CD4-positive, alpha-beta memory T cell (primary cell): ENCODE results near the gene FBXL17. TPM values are rescaled to one million over a fixed set of nuclear protein-coding genes. Genes with fewer than 3 reads are reported as not detected.

ENCODE experiments used
- CTCF ChIA-PET: fragments of 350-600 bp; sonication (Branson Sonifier 250); formaldehyde crosslinking; loops from one replicate; lab custom pipeline; 2021; ENCODE audit warnings: inconsistent platforms; ENCODE audit not compliant: partially characterized antibody; lab: Charles Lee
- POLR2A ChIA-PET: fragments of 350-600 bp; sonication (Branson Sonifier 250); formaldehyde crosslinking; loops from one replicate; lab custom pipeline; 2021; ENCODE audit not compliant: partially characterized antibody; lab: Charles Lee
- DNase-seq, 5 donors: peaks; one replicate each; pipeline versions ENCODE4 v3.0.0 to v3.0.0-alpha.2; 2020 to 2022; ENCODE audit warnings: mixed read lengths in 1 of 5
- H3K27ac ChIP-seq: one replicate; pipeline ENCODE4 v1.7.0; 2013; ENCODE audit warnings: low read depth, low read length
- H3K27me3 ChIP-seq: 2 replicates; pipeline ENCODE4 v1.7.0; 2013; ENCODE audit warnings: mild to moderate bottlenecking, low read length, moderate library complexity; ENCODE audit not compliant: insufficient read depth
- H3K36me3 ChIP-seq: 2 replicates; pipeline ENCODE4 v1.7.0; 2013; ENCODE audit warnings: mild to moderate bottlenecking, low read length, moderate library complexity; ENCODE audit not compliant: insufficient read depth
- H3K4me1 ChIP-seq: 2 replicates; pipeline ENCODE4 v1.7.0; 2013; ENCODE audit warnings: mild to moderate bottlenecking, low read length, moderate library complexity; ENCODE audit not compliant: insufficient read depth
- H3K4me3 ChIP-seq, 2 donors: one replicate each; pipeline ENCODE4 v1.7.0; 2013; ENCODE audit warnings: low read length in 2 of 2, mild to moderate bottlenecking in 1 of 2
- H3K9me3 ChIP-seq, 2 donors: one replicate each; pipeline ENCODE4 v1.7.0; 2013; ENCODE audit warnings: low read length in 2 of 2, control low read depth in 1 of 2; ENCODE audit not compliant: control insufficient read depth in 1 of 2
- H3K27ac Mint-ChIP-seq, 7 donors: one replicate each; pipeline ENCODE4 v1.8.0; 2020 to 2021; ENCODE audit warnings: mixed read lengths in 7 of 7, mild to moderate bottlenecking in 6 of 7, inconsistent platforms in 3 of 7, moderate library complexity in 3 of 7
- H3K27me3 Mint-ChIP-seq, 2 donors: one replicate each; pipeline ENCODE4 v1.8.0; 2020 to 2021; ENCODE audit warnings: mixed read lengths in 2 of 2
- H3K36me3 Mint-ChIP-seq, 2 donors: one replicate each; pipeline ENCODE4 v1.8.0; 2020 to 2021; ENCODE audit warnings: mixed read lengths in 2 of 2, inconsistent platforms in 1 of 2, mild to moderate bottlenecking in 1 of 2
- H3K4me1 Mint-ChIP-seq, 4 donors: one replicate each; pipeline ENCODE4 v1.8.0; 2020 to 2021; ENCODE audit warnings: mixed read lengths in 4 of 4, mild to moderate bottlenecking in 1 of 4
- H3K4me3 Mint-ChIP-seq, 8 donors: one replicate each; pipeline ENCODE4 v1.8.0; 2020 to 2021; ENCODE audit warnings: mixed read lengths in 8 of 8, mild to moderate bottlenecking in 7 of 8, moderate library complexity in 6 of 8, inconsistent platforms in 3 of 8
- H3K9me3 Mint-ChIP-seq, 8 donors: one replicate each; pipeline ENCODE4 v1.8.0; 2020 to 2021; ENCODE audit warnings: mixed read lengths in 8 of 8, mild to moderate bottlenecking in 5 of 8, inconsistent platforms in 3 of 8, moderate library complexity in 1 of 8
- intact Hi-C: fragments of 100-400 bp; cut with micrococcal nuclease; formaldehyde crosslinking; loops from one replicate; pipeline ENCODE4 v1.15.1; 2023
- polyA plus RNA-seq, 2 donors: library from polyadenylated mRNA; unstranded; fragments of 300-500 nt; fragmentation: Illumina TruSeq; gene quantifications; one replicate each; pipeline ENCODE4 v1.2.3, GENCODE V29; 2021
- total RNA-seq, 2 experiments: library from RNA; stranded (reverse); gene quantifications; one replicate each; pipeline ENCODE4 v1.2.3, GENCODE V29; 2021

Gene FBXL17
- total and polyA plus RNA-seq, 4 experiments from 2014 or later = 7.1 to 27.5 (median 16.8) TPM

DNA sequence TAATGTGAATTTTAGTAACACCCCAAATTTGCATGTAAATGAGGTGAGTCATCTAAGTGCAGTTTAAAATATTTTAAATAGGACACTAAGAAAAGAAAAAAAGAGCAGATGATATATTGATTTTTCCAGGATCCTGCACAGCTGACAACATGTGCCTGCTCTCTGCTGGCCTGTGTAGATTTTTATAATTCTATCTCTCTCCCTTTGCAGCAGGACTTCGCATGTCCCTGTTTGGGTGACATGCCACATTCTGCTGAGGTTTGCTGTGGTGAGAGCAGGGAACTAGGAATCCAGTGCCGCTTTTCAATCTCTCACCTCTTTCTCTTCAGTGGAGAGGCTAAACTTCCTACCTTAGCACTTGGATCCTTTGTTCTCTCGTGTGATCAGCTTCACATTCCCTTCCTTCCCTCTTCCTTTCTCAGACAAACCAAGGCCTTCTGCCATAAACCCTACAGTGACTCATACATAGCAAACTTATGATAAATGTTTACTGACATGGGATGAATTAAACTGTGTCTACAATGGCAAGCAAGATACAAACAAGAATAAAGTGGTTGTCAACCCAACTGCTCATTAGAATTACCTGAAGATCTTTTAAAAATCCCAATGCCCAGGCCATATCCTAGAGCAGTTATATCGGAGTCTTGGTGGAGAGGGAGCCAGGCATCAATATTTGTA lies 512.3 kb downstream of the FBXL17 start:
- ChIA-PET POLR2A (no interaction called here), CTCF (no interaction called here)
- Histone ChIP-seq H3K36me3 (no peaks in the 10 kb centered on the region), H3K27ac (no peak overlapping the region), H3K27me3 (no peaks in the 10 kb centered on the region), H3K4me3 (no peak overlapping the region), H3K9me3 (no peaks in the 10 kb centered on the region), H3K4me1 (no peaks in the 10 kb centered on the region)
- Mint-ChIP-seq H3K9me3 (no peaks in the 10 kb centered on the region), H3K27ac (no peak overlapping the region), H3K4me3 (no peak overlapping the region), H3K36me3 (peaks cover 3 to 51% of the 10 kb centered on the region in 2 donors), H3K27me3 (no peaks in the 10 kb centered on the region), H3K4me1 (peaks cover 0 to 2% (median under 1%) of the 10 kb centered on the region in 4 donors)
- no peak for DNase-seq
- intact Hi-C loops = no loop called here

DNA sequence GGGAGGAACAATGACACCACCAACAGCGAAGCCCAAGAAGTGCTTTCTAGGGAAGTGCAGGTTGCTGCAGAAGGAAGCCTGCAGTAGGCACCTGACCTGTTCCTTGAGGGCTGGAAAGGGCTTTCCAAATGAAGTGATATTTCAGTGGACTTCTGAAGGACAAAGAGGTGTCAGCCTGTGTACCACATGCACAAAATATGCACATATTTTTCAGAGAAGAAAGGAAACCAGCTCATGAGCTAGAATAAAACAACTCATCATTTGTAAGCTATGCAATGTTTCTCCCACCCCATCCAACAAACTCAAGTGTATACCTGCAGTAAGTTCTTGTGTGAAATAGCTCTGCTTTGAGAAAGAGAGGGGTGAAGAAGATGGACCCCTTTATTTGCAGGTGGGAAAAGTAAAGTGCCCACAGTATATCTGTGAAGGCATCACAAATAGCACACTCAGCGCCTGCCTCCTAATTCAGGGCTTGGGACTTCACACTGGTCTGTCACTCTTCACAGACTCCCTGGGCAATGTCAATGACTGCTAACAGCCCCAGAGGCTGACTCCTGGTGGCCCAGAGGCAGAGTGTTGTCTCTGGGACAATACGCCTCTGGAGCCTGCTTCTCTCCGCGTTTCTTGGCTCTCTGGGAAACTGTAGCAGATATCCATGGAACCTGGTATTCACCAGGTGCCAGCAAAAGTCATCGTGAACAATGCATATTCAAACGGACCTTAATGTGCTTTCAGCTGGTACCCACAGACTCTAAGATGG lies 513.1 kb downstream of the FBXL17 start:
- intact Hi-C loops = no loop called here
- Mint-ChIP-seq H3K27ac (no peak overlapping the region), H3K36me3 (peaks cover 6 to 54% of the 10 kb centered on the region in 2 donors), H3K9me3 (no peaks in the 10 kb centered on the region), H3K27me3 (no peaks in the 10 kb centered on the region), H3K4me1 (peaks cover 0 to 2% (median under 1%) of the 10 kb centered on the region in 4 donors), H3K4me3 (no peak overlapping the region)
- ChIA-PET POLR2A (no interaction called here), CTCF (no interaction called here)
- Histone ChIP-seq H3K4me3 (no peak overlapping the region), H3K27me3 (no peaks in the 10 kb centered on the region), H3K4me1 (no peaks in the 10 kb centered on the region), H3K36me3 (no peaks in the 10 kb centered on the region), H3K27ac (no peak overlapping the region), H3K9me3 (no peaks in the 10 kb centered on the region)
- no peak for DNase-seq

DNA sequence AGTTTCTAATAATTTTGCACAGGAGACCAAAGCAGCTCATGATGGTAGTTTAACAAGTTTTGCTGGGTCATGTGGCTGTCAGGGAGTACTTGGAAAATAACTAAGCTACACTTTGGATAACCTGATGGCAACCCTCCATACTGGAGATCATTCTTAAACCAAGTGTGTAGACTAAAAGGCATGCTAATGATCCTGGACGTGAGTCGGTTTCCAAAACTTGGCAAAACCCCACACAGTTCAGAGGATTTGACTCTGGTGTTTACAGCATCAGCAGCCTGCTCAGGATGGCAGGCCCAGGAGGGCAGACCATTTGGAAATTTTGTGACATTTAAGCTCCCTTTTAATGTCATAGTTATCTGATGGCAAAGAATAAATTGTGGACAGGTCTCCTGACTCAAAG lies 514.6 kb downstream of the FBXL17 start:
- intact Hi-C loops = no loop called here
- Histone ChIP-seq H3K4me3 (no peak overlapping the region), H3K27me3 (no peaks in the 10 kb centered on the region), H3K36me3 (no peaks in the 10 kb centered on the region), H3K9me3 (no peaks in the 10 kb centered on the region), H3K4me1 (no peaks in the 10 kb centered on the region), H3K27ac (no peak overlapping the region)
- ChIA-PET POLR2A (no interaction called here), CTCF (no interaction called here)
- H3K27ac Mint-ChIP-seq = no peak overlapping the region
- no peaks in the 10 kb centered on the region for H3K27me3 Mint-ChIP-seq
- H3K4me3 Mint-ChIP-seq = no peak overlapping the region
- peaks cover 0 to 2% (median under 1%) of the 10 kb centered on the region in 4 donors for H3K4me1 Mint-ChIP-seq
- no peak for DNase-seq
- peaks cover 0 to 2% (median 0%) of the 10 kb centered on the region in 8 donors for H3K9me3 Mint-ChIP-seq
- peaks cover 7 to 51% of the 10 kb centered on the region in 2 donors for H3K36me3 Mint-ChIP-seq

DNA sequence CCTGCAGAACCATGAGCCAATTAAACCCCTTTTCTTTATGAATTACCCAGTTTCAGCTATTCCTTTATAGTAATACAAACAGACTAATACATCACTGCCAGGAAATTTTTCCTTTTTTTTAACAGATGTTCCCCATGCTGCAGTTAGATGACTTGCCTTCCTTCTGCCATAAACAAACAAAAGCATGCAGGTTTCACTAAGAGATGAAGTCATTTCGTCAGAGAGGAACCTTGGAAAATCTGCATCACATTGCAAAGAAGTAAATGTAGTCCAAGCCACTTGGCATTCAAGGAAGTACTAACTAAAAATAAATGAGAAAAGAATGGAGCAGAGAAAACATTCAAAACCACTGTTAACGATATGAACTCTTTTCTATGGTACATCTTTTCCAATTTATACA lies 517.1 kb downstream of the FBXL17 start:
- Mint-ChIP-seq H3K9me3 (peaks cover 0 to 2% (median 0%) of the 10 kb centered on the region in 8 donors), H3K36me3 (peaks cover 17 to 52% of the 10 kb centered on the region in 2 donors), H3K27me3 (no peaks in the 10 kb centered on the region), H3K4me3 (no peak overlapping the region), H3K4me1 (peaks cover 0 to 2% (median 0%) of the 10 kb centered on the region in 4 donors), H3K27ac (no peak overlapping the region)
- Histone ChIP-seq H3K36me3 (no peaks in the 10 kb centered on the region), H3K4me3 (no peak overlapping the region), H3K9me3 (no peaks in the 10 kb centered on the region), H3K27ac (no peak overlapping the region), H3K4me1 (no peaks in the 10 kb centered on the region), H3K27me3 (no peaks in the 10 kb centered on the region)
- ChIA-PET POLR2A (no interaction called here), CTCF (no interaction called here)
- intact Hi-C loops = no loop called here
- DNase-seq = no peak

DNA sequence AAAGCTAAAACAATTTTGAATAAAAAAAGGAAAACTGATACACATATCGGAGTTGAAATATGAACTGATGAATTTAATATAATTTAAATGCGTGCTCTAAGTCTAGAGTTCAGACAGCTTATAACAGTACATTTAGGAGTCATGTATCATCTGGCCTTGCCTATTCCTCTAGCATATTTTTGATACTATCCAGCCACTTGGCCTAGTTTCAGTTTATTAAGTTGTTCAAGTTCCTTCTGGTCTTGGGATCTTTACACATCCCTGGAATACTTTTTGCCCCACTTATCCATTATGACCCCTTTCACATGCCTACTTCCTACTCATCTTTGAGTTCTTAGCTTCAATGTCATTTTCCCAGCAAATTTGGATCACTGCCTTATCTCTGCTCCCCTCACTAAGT lies 518.8 kb downstream of the FBXL17 start:
- Histone ChIP-seq H3K4me3 (no peak overlapping the region), H3K27me3 (no peaks in the 10 kb centered on the region)
- POLR2A ChIA-PET = no interaction called here

DNA sequence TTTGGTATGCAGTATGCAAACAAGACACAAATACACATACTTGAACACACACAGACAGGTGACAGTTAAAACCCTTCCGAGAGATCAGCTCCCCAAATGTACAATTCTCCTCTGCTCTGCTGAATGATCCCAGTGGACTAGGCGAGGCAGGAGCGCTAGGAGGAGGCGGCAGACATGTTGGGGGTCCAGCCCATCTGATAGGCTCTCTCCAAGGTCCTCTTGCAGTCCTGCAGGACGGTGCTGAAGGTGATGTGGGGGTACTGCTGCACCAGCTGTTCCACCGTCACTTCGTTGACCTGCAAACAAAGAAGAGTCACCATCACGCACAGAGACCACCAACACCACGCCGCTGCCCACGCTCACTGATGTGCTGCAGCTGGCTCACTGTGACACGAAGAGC lies 520.3 kb downstream of the FBXL17 start:
- H3K36me3 Mint-ChIP-seq = peaks cover 17 to 34% of the 10 kb centered on the region in 2 donors
- no peaks in the 10 kb centered on the region for H3K4me1 Mint-ChIP-seq
- H3K4me3 Mint-ChIP-seq = no peak overlapping the region
- ChIA-PET POLR2A (no interaction called here), CTCF (no interaction called here)
- no peaks in the 10 kb centered on the region for H3K27me3 Mint-ChIP-seq
- Histone ChIP-seq H3K27me3 (no peaks in the 10 kb centered on the region), H3K4me3 (no peak overlapping the region), H3K36me3 (no peaks in the 10 kb centered on the region), H3K4me1 (no peaks in the 10 kb centered on the region), H3K27ac (no peak overlapping the region), H3K9me3 (no peaks in the 10 kb centered on the region)
- no peak overlapping the region for H3K27ac Mint-ChIP-seq
- DNase-seq = no peak
- intact Hi-C loops = no loop called here
- peaks cover 0 to 4% (median 0%) of the 10 kb centered on the region in 8 donors for H3K9me3 Mint-ChIP-seq

More for the DNA sequence above, 518.8 kb downstream of the FBXL17 start:
- H3K36me3 Mint-ChIP-seq = peaks cover 17 to 43% of the 10 kb centered on the region in 2 donors
- Histone ChIP-seq H3K9me3 (no peaks in the 10 kb centered on the region), H3K36me3 (no peaks in the 10 kb centered on the region), H3K4me1 (no peaks in the 10 kb centered on the region), H3K27ac (no peak overlapping the region)
- CTCF ChIA-PET = no interaction called here
- intact Hi-C loops = no loop called here
- no peaks in the 10 kb centered on the region for H3K4me1 Mint-ChIP-seq
- H3K9me3 Mint-ChIP-seq = peaks cover 0 to 2% (median 0%) of the 10 kb centered on the region in 8 donors
- no peaks in the 10 kb centered on the region for H3K27me3 Mint-ChIP-seq
- no peak overlapping the region for H3K27ac Mint-ChIP-seq
- H3K4me3 Mint-ChIP-seq = no peak overlapping the region
- no peak for DNase-seq

DNA sequence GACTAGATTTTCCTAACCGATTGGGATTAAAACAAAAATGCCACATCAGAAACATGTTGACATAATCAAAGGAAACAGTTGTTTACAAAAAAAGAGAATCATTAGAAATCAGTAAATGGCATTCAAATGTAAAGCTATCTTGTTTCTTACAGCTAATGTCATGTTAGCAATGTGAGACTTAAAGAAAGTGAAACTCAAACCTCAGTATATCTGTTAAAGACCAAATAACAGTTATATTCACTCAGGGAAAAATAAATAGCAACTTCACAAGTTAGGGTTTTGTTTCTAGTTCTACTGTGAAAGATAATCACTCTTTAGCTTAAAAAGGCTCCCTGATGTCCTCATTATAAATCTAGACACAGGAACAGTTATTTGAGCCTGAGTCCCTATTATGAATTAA lies 521.9 kb downstream of the FBXL17 start:
- intact Hi-C loops = no loop called here
- DNase-seq = no peak
- Mint-ChIP-seq H3K9me3 (peaks cover 0 to 4% (median 0%) of the 10 kb centered on the region in 8 donors), H3K4me1 (peaks cover 0 to 1% (median 0%) of the 10 kb centered on the region in 4 donors), H3K27me3 (no peaks in the 10 kb centered on the region), H3K36me3 (peaks cover 17 to 21% of the 10 kb centered on the region in 2 donors), H3K27ac (no peak overlapping the region), H3K4me3 (no peak overlapping the region)
- ChIA-PET CTCF (no interaction called here), POLR2A (no interaction called here)
- Histone ChIP-seq H3K9me3 (no peaks in the 10 kb centered on the region), H3K4me3 (no peak overlapping the region), H3K36me3 (no peaks in the 10 kb centered on the region), H3K27ac (no peak overlapping the region), H3K4me1 (no peaks in the 10 kb centered on the region), H3K27me3 (no peaks in the 10 kb centered on the region)
